Measurements from ENCODE around the gene C1orf94.

GRCh38 chr1:34156739-34157138, 20.0 kb upstream of the C1orf94 start:
- TF ChIP-seq POLR2AphosphoS5 (IDR thresholded peaks at IDR 0.05) (no peak), CTCF (IDR thresholded peaks at IDR 0.05) (no peak)
